NCI-H510A treated with DMSO at 0.1 percent for 48 hours (cell line): ENCODE data around the gene SLC25A30.
A peak's percentile ranks its signal among the peaks of the same experiment; 100 is the strongest.

Source experiments
- DNase-seq: peaks from one replicate; lab custom pipeline; 2025; lab: John Stamatoyannopoulos, UW

Gene SLC25A30, protein sequence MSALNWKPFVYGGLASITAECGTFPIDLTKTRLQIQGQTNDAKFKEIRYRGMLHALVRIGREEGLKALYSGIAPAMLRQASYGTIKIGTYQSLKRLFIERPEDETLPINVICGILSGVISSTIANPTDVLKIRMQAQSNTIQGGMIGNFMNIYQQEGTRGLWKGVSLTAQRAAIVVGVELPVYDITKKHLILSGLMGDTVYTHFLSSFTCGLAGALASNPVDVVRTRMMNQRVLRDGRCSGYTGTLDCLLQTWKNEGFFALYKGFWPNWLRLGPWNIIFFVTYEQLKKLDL

DNA sequence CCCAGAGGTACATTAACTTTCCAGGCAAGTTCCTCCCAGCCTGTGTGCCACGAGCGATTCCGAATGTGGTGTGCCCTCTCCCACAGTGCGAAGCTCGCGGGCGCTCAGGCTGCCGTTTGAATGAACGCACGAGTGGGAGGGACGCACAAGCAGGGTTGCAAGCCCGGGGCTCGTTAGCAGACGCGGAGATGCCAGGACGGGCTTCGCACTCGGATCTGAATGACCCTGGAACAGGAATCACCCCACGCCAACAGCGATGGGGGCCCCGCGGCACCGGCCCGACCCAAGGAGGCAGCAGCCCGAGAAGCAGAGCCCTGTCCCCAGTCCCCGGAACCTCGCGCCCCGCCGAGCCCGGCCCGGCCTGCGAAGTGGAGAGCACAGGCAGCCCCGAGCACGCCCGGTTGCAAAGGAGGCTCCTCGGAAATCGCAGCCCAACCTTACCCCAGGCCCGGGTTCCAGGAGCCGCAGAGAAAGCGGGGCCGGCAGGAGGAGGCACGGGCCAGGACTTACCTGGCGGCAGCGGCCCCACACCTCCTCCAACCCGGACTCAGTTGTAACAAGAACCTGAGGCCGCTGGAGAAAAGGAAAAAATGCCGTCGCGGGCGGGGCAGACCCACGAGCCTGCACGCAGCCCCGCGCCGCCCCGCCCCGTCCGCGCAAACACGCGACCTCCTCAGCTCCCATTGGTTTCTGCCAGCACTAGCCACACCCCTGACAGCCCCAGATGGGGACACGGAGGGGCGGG, at the start of gene SLC25A30:
TSS of gene SLC25A30 (minus strand) at position 584 of the 745 bp plus-strand sequence. CDS start 6,948 bp downstream, outside the sequence.
- peak; percentile 5 for DNase-seq

DNA sequence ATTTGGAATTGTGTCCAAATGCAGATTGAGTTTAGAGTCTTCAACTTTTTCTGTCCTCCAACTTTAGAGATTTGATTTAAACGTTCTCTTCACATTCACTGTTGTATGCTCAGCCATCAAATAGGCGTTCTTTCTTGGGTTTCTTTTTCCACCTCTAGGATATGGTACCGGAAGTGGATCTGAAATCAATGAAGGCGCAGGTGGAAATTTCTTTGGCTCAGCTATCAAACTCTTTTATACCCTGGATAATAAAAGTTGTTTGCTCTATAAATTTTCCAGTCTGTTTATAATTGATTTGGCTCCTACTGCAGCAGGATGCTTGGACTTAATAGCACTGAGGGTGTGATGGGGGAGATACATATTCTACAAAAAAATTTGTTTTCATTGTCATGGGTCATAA, 48.2 kb upstream of the SLC25A30 start:
- no peak for DNase-seq

DNA sequence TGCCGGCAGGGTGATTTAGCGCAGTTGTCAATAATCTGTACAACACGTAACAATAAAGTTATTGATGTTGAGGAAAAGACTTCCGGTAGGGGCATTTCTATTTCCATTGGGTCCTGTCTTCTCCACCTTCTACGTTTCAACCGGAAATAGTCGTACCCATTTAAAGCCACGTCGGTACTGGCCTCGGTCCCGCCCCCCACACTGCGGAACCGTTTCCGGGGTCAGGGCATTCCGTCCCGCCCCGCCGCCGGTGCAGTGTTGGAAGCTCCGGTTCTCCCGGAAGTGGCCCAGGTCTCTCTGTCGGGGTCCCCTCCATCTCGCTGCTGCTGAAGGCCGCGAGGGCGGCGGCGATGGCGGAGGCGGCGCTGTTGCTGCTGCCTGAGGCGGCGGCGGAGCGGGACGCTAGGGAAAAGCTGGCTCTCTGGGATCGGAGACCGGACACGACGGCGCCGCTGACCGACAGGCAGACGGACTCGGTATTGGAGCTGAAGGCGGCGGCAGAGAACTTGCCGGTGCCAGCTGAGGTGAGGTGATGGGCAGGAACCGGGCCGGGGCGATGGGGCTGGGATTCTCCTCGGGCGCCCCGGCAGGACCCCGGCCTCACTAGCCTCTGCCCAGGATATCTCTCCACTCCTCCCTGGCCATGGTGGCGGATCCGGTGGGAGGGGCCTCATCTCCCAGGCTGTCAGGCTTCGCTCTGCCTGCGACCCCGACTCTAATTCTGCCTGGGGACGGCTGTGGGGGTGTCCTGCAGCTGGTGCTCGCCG, 46.7 kb upstream of the SLC25A30 start, which contains the start of gene COG3:
TSS of gene COG3 (plus strand) at position 253 of the 767 bp plus-strand sequence. CDS start at position 351, 98 bp downstream.
- peak; percentile 67 for DNase-seq

DNA sequence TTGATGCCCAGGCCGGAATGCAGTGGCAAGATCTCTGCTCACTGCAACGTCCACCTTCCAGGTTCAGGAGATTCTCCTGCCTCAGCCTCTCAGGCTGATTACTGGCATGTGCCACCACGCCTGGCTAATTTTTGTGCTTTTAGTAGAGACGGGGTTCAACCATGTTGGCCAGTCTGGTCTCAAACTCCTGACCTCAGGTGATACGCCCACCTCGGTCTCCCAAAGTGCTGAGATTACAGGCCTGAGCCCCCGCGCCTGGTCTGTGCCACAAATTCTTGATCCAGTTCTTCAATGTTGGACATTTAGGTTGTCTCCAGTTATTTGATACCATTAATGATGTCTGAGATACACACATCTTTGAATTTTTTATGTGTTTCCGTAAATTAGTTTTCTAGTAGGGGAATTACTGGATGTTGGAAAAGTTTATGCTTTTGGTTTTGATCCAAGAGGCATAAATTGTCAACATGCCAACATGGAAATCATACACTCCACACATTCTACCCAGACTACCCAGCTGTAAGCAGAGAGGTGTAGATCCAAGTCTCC, 46.0 kb upstream of the SLC25A30 start:
- DNase-seq = no peak

DNA sequence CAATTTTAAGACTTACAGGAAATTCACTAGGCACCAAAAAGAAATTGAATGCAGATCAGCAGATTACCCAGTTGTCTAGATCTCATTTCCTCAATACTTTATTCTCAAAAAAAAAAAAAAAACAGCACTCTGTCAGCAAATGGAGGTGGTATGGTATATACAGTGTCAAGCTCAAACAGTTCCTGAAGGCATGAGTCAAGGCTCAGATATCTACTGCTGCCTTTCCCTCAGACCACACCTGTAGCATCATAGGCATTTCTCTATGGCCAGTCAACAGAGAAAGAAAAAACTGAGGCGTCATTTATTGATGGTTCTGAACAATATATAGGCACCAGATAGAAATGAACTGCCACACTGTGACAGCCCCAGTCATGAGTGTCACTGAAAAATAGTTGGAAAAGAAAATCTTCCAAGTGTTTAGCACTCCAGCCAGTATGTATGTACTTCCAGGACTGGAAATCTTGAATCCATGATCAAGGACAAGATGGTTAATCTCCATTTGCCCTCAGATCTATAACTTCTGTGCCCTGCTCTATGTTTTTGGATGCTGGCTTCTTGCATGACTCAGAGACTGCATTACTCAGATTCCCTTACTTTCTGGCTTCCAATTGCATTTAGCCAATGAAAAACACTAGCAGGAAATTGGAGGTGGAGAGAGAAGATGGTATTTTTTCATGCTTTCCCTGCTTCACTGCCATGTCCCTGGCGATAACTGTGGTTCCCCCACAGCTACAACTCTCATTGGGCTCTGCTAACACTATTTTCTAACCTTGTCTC, 38.2 kb upstream of the SLC25A30 start:
- no peak for DNase-seq

DNA sequence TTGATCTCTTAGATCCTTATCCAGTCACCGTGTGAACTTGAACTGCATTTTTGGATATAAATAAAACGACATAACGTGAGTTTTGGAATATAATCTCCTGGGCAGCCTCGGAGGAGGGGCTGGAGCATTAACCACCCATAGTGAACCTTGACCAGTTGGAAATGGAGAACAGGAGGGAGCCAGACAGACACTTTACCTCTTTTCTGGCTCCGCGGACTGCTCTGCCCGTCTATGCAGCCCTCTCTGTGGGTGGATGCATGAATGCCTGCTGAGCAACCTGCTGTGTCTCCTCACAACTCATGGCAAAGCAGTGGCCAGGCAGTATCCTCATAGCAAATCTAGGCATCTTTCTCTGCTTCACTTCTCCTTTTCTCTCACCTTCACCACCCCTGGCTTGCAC, 36.0 kb upstream of the SLC25A30 start:
- no peak for DNase-seq

DNA sequence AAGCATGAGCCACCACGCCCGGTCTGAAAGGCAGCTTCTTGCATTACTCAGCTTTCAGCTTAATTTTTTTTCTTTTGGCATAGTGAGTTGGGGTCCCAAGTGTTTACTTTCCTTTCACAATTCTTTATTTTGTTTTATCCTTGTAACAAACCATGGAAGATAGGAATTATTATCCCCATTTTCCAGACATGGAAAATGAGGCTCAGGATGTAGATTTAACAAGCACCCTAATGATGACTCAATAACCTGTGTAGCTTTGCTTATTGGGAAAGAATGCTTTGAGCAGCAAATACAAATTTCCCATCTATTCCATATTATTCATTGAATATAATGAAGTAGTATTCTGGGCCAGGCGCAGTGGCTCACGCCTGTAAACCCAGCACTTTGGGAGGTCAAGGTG, 33.1 kb upstream of the SLC25A30 start:
- no peak for DNase-seq

DNA sequence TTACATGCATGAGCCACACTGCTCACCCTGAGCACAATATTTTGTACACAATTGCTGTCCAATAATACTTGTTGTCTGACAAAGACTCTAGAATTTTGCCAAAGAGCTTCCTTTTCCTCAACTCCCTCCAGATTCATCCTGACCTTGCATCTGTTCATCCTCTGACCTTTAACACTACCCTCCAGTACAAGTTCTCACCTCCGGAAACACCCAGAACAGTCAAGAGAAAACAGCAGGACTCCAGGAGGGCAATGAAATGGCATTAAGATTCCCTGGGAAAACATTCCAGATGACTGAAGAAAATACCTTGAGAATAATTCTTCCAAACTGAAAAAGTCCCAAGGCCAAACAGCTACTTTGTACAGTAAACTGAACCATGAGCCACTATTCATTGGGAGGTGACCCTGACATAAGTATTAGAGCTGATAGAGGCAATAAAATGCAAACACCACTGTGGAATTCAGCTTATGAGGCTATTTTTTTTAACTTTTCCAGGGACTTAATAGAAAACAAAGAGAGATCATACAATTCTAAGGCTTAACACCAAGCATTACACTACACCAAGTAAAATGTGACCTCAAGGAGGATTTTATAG, 30.9 kb upstream of the SLC25A30 start:
- no peak for DNase-seq

DNA sequence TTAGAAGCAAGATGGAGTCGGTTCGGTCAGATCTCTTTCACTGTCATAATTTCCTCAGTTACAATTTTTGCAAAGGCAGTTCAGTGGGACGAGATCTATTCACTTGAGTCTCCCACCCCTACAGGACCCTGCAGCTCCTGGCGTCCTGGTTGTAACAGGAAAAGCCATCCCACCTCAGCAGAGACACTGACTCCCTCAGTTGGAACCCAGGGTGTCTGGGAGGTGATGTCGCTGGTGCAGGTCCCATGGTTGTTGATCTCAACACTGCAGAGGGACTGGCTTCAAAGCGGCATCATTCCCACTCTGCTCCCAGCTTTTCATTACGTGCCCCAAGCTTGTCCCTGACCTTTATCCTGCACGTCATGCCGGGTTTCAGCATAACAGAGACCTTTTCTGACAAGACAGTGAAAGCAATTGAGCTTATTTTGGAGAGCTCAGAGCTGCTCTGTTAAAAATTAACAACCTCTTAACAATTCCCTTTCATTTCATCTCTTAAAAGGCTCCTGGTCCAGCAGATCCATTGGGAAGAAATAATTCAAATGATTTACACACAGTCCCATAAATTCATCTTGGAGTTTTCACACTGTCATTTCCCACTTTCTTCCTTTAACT, 29.0 kb upstream of the SLC25A30 start:
- DNase-seq = no peak

DNA sequence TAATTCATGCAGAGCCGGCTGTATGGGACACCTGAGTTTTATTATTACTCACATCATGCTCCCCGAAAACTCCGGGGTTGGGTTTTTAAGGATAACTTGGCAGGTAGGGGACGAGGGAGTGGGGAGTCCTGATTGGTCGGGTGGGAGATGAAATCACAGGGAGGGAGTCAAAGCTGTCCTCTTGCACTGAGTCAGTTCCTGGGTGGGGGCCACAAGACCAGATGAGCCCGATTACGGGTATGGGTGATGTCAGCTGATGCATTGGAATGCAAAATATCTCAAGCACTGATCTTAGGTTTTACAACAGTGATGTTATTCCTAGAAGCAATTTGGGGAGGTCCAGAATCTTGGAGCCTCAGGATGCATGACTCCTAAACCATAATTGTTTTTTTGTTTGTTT, 28.0 kb upstream of the SLC25A30 start:
- no peak for DNase-seq

DNA sequence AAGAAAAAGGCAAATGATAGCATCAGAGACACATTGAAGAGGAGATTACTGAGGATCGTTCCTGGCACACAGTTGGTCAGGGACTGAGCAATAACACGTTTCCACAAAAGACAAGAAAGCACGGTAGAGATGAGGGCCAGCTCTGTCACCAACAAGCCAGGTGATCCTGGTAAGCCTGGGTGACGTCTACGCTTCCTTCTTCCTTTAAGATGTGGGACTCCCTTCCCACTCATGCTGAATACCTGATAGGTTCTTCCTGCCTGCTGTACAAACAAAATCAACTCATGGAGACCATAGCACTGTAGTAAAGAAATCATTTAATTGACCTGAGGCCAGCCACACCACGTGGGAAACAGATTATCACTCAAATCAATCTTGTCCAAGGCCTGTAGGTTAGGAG, 26.9 kb upstream of the SLC25A30 start:
- DNase-seq = no peak

DNA sequence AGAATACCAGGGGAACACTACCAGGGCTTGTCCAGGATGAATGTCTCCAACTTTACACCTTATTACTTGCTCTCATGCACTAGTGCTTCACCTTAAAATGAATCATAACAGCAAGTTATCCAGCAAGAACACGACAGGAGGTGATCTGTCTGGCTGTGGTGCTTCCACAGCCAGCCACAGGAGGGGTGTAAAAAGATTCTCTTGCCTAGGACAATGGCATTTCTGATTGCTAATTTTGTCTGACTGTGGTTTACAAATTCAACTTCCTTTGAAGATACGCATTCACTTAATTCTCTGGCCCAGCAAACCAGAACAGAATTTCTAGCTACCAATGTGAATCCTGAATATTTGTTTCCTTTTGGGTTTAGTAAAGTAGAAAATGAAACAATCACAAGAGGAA, 23.5 kb upstream of the SLC25A30 start:
- DNase-seq = no peak

DNA sequence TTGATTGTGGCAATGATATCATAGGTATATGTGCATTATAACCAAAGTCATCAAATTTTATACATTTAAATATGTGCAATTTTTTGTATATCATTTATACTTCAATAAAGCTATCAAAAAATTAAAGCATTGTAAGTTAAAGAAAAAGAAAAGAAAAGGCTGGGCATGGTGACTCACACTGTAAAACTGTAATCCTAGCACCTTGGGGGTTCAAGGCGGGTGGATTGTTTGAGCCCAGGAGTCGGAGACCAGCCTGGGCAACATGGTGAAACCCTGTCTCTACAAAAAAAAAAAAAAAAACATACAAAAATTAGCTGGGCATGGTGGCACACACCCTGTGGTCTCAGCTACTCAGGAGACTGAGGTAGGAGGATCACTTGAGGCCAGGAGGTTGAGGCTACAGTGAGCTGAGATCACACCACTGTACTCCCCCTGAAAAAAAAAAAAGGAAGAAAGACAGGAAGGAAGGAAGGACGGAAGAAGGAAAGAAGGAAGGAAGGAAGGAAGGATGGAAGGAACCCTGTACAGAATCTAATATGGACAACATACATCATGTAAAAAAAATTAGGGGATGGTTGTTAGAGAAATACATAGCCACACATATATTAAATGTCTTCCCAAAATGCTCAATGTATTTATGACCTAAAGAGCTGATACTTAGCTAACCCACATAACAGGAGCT, 21.7 kb upstream of the SLC25A30 start:
- DNase-seq = no peak

DNA sequence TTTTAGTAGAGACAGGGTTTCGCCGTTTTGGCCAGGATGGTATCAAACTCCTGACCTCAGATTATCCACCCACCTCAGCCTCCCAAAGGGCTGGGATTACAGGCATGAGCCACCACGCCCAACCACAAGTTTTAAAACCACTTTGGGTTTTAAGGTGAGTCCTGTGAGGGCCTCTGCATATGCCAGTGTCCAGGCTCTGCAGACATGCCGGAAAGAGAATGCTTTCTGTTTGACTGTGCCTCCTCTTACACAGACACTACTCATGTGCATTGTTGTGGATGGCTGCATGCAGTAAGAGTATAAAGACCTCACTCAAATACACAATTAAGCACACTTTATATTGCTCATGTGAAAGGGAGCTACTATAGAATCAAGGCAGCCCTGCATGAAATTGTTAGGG, 20.8 kb upstream of the SLC25A30 start:
- no peak for DNase-seq

DNA sequence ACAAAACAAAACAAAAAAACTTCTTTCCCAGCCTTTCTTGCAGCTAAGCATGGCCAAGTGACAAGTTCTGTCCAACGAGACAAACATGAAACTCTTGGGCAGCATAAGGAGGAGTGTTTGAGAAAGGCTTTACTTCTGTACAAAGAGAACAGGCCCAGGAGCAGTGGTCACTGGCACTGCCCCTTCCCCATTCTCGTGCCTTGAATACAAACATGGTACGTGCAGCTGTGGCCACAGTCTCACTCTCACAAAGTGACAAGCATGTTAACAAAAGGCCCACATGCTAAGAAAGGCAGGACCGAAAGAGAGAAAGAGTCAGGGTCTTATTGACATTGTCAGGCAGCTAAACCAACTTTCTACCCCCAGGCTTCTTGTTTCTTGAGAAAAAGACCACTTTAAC, 19.8 kb upstream of the SLC25A30 start:
- DNase-seq = no peak

DNA sequence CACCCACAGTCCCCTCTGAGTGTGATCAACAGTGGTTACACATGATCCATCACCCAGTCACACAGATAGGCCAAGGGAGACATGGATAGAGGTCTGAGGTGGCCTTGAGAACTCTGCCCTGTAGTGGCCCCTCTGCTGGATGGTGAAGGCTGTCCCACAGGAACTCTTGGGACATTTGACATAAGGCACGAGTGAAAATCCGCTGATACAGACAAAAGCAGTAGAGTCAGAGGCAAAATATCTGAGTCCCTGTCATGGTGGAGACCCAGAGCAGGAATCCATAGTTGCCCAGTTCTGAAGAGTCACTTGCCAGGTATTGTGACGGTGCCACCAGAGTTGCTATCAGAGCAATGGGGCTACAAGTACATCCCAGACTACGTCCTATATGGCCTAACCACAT, 18.8 kb upstream of the SLC25A30 start:
- DNase-seq = no peak

DNA sequence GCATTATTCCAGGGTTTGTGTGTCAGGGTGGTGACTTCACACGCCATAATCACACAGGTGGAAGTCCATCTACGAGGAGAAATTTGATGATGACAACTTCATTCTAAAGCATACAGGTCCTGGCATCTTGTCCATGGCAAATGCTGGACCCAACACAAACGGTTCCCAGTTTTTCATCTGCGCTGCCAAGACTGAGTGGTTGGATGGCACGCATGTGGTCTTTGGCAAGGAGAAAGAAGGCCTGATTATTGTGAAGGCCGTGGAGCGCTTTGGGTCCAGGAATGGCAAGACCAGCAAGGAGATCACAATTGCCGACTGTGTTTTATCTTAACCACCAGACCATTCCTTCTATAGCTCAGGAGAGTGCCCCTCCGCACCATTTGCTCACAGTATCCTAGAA, 18.2 kb upstream of the SLC25A30 start:
- DNase-seq = no peak

DNA sequence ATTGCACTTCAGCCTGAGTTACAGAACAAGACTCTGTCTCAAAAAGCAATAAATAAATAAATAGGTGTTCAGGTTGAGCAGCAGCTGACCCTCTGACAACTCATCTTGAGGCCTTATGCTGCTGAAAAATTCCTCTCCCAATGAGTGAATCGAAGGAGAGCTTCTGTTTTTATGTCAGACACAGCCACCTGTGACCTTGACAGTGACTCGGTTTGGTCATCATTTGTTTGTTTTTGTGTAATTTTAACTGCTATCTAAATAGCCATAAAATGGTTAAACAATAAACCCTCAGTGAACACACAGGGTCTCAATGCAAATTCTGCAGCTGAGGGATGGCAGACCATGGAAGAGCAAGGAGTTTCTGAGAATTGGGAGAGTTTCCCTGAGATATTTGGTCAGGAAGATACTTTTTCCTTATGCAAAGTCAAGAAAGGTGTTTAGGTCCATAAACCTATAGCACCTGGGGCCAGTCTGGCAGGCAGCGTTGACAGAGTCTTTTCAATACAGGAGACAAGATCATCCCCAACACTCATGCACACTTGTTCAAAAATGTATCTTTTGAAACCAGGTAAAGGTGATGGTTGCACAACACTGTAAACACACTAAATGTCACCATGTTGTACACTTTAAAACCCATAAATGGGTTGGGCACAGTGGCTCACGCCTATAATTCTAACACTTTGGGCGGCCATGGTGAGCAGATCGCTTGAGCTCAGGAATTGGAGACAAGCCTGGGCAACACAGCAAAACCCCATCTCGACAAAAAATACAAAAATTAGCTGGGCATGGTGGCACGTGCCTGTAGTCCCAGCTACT, 16.6 kb upstream of the SLC25A30 start:
- DNase-seq = no peak

DNA sequence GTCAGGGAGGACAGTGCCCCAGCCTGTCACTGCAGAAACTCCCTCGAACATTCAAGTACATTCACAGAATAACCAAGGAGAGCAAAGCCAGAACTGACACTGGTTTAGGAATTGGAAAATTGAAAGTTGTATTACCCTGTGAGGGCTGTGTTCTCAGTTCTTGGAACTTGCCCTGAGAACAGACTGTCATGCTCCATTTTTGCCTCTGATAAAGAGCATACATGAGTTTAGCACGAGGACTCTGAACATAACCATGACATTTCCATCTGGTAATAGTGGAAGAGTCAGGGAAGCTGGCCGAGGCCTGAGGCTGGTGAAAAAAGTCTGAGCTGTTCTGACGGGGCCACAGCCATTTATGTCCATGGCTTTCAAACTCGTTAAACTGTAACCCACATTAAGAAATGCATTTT, 15.2 kb upstream of the SLC25A30 start:
- DNase-seq = no peak
